ENCODE results near the gene INSYN1.
A peak's percentile ranks its signal among the peaks of the same experiment; 100 is the strongest.
"Not testable (repeated sequence)": the region's sequence is repeated elsewhere in the genome, so short reads cannot be mapped to it uniquely, and the experiment has no call there.

The INSYN1 gene

DNA sequence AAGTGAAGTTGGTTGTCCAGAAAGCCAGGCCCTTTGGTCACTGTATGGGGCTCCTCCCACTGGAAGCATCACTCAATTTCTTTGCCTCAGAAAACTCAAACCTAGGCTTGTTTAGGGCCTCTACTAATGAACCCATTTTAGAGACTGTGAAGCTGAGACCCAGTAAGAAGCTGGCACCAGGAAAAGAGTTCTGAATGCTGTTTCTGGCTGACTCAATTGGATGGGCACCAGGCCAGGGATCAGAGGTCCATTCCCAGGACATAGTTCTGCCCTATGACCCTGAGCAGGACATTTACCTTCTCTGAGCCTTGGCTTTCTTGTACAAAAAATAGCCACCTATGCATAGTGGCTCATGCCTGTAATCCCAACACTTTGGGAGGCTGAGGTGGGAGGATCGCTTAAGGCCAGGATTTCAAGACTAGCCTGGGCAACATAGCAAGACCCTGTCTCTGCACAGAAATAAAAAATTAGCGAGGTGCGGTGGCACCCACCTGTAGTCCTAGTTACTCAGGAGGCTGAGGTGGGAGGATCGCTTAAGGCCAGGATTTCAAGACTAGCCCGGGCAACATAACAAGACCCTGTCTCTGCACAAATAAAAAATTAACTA, 38.4 kb downstream of the INSYN1 start:
- DNase-seq (ENCODE audit: low read depth in 2 of 2): no peak

DNA sequence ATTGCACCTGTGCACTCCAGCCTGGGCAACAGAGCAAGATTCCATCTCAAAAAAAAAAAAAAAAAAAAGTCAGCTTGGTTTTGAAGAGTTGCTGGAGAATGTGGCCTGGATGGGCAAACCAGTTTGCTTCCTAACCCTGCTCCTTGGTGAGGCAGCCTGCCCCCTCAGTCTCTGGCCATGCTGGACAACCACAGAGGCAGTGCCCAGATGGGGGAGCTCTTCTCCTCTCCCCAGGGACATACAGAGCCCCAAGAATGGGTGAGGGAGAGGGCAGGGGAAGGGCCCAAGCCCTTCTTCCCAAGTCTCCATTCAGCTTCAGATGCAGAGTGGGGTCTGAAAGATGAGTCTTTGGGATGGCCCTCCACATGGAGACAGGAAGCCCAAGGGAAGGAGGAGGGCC, 41.0 kb downstream of the INSYN1 start:
- DNase-seq (ENCODE audit: low read depth in 2 of 2): no peak

DNA sequence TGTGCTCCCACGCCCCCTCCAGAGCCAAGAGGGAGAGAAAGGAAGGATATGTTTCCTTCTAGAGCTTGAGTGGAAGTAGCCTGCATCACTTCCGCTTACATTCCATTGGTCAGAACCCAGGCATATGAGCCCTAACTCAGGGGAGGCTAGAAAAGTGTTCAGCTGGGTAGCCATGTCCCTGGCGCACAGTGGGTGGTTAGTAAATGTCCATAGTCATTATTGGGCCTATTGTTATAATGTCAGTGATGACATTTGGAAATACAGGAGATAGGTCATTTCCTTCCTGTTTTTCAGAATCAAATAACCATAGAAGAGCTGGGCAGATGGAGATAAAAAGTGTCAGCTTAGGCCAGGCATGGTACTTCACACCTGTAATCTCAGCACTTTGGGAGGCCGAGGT, 41.6 kb downstream of the INSYN1 start:
- no peak for DNase-seq (ENCODE audit: low read depth in 2 of 2)

DNA sequence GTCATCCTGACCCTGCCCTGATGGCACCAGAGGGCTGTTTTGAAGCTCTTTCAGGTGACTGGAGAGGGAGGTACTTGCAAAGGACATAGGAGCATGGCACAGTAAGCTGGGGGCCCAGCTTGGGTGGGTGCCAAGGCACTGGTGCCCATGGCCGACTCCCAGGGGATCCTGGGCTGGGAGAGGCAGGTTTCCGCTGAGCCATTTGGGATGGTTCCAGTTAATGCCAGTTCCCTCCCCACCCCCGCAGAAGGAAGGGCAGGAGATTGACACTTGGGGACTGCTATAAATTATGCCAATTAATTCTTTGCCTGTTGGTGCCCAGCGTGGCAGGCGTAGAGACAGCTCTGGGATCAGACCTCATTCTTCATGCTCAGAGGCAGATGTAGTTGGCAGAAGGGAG, 42.8 kb downstream of the INSYN1 start:
- no peak for DNase-seq (ENCODE audit: low read depth in 2 of 2)

DNA sequence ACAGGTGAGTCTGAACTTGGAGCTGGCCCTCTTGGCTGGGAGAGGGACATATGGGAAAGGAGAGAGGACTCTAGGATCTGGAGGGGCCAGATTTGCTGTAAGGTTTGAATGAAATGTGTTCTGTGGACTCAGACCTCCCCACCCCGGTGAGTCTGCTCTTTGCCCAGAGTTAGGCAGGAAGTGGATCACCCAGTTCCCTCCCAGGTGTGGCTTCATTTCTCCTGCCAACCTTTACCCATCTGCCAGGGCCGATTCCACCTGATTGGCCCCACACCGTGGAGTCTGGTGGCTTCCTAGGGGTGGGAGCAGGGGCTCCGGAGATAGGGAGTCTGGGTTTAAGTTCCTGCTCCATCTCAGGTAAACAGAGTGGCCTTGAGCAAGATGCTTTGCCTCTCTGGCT, 43.5 kb downstream of the INSYN1 start:
- no peak for DNase-seq (ENCODE audit: low read depth in 2 of 2)

DNA sequence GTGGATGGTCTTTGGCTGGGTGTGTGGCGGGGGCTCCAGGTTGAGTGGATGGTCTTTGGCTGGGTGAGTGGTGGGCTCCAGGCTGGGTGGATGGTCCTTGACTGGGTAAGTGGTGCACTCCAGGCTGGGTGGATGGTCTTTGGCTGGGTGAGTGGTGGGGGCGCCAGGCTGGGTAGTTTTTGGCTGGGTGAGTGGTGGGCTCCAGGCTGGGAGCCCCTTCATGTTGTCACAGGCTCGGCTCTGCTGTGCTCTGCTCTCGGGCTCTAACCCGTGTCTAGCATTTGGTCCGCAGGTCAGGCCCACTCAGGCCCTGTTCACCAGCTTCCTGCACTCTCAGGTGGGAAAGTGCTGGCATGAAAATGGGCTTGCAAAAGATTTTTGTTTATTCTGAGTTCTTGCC, 43.9 kb downstream of the INSYN1 start:
- DNase-seq (ENCODE audit: low read depth in 2 of 2): no peak

DNA sequence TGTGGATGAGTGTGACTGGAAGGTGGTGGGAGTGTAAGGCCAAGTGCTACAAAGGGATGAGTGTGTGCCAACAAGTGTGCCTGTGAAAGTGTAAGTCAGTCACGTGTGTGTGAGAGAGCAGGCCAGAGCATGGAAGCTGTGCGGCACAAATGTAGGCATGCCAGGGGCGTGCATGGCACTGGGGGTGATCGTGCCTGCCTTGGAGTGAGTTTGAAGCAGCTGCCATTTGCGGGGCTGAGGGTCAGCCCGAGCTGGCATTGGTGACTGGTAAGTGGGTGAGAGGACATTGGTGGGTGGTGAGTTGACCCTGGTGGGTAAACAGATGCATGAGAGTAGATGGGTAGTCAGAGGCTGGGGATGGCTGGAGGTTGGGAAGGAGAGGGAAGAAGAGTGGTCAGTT, 44.5 kb downstream of the INSYN1 start:
- DNase-seq (ENCODE audit: low read depth in 2 of 2): no peak

DNA sequence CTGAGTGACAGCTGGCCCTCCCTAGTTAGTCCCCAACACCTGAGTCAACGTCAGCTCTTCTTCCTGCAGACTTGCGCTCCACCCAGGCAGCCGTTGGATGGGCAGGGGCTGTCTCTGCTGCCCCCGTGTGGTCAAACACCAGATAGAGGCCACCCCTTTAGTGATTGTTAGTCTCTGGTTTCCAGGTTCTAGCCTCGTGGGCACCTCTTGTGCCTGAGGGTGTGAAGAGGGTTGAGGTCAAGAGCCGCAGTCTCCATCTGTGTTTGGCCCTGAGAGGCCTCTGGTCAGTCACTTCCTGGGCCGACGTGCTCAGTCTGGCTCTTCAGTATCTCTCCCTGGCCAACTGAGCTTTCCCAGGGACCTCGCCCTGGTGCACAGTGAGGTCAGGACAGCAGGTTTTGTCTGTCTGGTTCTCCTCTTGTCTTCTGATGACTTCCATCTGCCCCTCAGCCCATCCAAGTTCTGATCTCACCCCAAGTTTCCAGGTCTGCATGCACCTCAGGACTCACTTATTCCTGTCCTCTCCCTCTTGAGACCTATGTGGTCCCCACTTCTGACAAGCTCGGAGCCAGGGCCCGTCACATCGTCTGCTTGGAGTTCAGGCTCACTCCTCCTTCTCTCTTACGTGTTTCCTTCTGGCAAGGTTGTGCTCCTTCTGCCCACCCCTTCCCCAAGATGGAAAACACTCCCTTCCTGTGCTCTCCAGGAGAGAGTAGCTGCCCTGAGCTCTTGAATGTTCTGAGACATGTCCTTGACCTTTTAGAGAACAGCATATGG, 48.1 kb downstream of the INSYN1 start:
- DNase-seq (ENCODE audit: low read depth in 2 of 2): peak; percentile 13 to 27

DNA sequence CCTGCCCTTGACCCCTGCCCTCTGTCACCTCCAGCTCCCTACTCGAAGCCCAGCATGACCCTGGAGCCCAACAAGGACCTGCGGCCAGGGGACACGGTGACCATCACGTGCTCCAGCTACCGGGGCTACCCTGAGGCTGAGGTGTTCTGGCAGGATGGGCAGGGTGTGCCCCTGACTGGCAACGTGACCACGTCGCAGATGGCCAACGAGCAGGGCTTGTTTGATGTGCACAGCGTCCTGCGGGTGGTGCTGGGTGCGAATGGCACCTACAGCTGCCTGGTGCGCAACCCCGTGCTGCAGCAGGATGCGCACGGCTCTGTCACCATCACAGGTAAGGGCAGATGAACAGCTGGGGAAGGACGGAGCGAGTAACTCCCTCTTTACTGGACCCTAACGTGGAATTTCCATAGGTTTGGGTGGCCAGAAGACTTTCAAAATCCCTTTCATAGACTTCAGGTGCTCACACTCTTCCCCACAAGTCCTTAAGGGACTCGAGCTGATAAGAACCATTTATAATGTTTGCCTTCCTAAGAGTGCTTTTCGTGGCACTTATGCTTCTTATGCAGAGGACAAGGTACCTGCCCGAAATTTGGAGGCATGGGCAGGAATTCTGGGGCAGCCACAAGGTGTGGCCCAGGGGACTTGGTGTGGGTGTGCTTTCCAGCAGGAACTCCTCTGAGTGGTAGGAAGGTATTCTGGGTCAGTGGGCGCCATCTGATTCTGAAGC, 48.8 kb downstream of the INSYN1 start:
- DNase-seq (ENCODE audit: low read depth in 2 of 2): not testable (repeated sequence)

DNA sequence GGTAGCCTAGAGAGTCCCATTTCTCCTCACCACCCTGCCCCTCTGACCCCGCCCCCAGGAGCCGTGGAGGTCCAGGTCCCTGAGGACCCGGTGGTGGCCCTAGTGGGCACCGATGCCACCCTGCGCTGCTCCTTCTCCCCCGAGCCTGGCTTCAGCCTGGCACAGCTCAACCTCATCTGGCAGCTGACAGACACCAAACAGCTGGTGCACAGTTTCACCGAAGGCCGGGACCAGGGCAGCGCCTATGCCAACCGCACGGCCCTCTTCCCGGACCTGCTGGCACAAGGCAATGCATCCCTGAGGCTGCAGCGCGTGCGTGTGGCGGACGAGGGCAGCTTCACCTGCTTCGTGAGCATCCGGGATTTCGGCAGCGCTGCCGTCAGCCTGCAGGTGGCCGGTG, 49.5 kb downstream of the INSYN1 start:
- DNase-seq (ENCODE audit: low read depth in 2 of 2): not testable (repeated sequence)

DNA sequence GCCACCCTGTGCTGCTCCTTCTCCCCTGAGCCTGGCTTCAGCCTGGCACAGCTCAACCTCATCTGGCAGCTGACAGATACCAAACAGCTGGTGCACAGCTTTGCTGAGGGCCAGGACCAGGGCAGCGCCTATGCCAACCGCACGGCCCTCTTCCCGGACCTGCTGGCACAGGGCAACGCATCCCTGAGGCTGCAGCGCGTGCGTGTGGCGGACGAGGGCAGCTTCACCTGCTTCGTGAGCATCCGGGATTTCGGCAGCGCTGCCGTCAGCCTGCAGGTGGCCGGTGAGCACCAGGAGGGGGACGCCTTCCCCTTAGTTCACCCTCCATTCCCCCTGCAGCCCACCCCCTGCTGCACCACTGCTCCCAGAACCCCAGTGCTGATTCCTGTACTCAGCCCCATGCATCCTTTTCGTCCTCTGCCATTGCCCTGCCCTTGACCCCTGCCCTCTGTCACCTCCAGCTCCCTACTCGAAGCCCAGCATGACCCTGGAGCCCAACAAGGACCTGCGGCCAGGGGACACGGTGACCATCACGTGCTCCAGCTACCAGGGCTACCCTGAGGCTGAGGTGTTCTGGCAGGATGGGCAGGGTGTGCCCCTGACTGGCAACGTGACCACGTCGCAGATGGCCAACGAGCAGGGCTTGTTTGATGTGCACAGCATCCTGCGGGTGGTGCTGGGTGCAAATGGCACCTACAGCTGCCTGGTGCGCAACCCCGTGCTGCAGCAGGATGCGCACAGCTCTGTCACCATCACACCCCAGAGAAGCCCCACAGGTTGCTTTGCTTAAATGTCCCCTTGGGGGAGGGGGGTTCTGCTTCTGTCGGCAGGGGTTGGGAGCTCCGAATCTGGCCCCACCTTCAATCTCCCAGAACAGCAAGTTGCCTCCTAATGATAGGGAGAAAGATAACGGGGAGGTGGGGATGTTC, 50.6 kb downstream of the INSYN1 start:
- DNase-seq (ENCODE audit: low read depth in 2 of 2): not testable (repeated sequence)

DNA sequence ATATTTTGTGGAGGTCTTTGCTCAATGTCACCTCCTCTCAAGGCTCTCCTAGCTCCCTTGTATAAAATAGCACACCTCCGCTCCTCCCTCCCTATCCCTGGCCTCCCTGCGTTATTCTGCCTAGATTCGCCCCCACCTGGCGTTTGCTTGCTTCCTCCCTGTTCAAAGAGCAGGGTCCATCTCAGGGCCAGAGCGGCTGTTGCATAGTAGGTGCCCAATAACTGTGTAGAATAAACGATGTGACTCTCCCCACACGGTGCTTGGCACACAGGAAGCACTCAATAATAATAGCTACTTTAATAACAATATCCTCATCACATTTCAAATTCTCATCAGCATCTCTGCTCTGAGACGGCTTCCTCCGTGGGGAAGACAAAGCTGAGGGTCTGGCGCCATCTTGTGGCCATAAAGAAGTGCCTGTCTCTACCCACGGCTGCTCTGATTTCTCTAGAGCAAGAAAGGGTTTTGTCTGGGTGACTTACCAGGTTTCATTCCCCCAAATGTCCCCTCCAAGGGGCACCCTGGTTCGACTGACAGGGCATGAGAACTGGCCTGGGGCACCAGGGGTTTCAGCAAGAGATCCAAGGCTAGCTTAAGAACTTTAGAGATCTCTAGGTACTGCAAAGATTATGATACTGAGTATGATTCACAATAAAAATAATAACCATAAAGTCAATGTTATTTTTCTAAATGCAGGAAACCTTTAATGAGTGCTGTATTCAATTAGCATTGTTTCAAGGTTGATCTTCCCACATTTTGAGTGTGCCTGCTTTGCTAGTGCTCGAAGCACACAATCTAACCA, 52.9 kb downstream of the INSYN1 start:
- DNase-seq (ENCODE audit: low read depth in 2 of 2): peak; percentile 50 to 63

DNA sequence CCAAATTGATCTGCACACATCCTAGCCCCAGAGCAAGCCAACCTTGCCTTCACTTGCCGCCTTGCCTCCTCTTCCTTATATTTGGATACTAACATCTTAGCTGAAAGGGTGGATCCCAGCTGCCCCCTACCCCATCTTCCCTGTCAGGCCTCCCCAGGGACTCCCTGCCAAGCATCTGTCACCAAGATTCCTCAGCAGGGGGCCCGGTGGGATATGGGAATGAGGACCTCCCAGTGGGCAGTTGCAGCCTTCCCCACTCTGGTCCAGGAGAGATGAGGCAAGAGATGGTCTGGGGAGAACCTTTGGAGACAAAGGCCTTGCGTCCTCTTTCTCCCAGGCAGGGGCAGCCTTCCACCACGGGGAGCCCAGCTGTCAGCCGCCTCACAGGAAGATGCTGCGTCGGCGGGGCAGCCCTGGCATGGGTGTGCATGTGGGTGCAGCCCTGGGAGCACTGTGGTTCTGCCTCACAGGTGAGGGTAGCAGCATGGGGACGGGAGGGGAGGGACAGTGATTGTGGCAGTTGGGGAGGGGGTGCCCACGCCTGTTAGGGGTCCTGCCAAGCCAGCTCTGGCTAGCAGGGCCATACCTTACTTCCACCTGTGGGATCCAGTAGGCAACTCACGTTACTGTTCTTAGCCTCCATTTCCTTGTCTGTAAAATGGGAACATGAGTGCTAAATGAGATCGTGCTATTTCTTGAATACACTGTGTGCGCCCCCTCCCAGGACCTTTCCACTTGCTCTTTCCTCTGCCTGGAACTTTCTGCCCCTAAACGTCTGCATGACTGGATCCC, 53.7 kb downstream of the INSYN1 start:
- no peak for DNase-seq (ENCODE audit: low read depth in 2 of 2)

DNA sequence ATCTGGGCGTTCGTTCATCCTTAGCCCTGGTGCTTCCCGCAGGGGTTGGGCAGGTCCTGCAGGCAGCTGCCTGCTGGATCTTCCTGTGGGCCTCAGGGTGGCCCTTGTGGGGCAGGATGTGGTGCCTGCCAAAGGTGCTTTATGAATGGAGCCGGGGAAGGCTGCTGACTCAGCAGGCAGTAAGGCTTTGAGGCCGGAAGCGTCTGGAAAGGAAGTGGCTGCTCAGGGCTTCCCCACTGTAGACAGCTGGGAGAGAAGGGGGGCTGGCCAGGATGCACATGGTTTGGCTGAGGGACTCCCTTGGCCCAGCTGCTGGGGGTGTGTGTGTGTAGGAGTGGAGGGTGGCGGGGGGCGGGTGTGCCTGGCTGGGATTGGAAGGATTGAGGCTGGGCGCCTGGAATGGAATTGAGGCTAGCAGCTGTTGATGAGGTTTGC, 56.1 kb downstream of the INSYN1 start:
- DNase-seq (ENCODE audit: low read depth in 2 of 2): peak; percentile 35 to 41

DNA sequence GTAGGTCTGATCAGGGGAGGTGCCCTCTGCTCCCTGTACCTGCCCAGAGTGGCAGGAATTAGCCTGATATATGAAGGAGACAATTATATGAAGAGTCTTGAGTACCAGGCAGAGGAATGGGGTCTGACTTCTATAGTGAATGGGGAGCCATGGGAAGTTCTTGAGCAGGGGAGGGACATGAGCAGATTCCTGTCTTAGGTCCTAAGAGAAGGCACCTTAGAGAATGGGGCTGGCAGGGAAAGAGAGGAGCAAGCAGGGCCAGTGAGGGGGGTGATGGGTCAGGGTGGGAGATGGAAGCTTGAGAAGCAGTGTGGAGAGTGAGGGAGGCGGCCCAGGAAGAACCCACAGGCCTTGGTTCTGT, 56.5 kb downstream of the INSYN1 start:
- DNase-seq (ENCODE audit: low read depth in 2 of 2): no peak

DNA sequence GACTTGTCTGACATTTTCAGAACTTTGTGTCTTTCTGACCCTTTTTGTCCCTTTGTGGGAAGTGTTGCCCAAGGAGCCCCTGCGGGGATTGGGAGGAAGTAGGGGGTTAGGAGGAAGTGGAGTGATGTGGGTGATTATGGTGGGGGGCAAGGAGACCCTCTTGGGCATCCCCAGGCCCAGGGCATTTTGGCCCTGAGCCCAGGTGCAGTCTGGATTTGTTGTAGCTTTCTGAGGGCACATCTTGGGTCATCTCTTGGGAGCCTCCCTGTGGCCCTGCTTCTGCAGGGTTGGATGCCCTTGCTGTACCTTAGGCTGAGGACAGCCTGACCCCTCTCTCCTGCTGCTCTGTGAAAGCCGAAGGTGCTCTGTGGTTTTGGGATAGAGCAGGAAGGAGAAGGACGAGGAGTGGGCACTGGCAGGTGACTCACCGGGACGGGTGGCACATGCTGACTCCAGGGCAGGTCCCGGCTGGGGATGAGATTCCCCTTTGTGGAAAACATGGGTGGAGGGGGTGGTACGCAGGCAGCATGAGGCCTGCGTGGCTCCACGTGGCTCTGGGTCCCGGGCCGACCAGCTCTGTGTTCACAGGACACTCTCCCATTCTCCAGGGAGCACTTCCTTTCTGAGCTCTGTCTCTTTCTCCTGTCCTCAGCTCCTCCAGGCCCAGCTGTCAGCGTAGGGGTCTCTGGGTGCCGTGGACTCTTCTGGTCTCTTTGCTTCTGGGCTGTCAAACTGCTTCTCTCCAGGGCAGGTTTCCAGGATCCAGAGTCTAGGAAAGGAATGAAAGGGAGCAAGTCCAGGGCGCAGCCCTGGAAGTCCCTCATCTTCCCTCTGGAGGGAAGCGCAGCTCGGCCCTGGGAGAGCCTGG, 57.1 kb downstream of the INSYN1 start:
- no peak for DNase-seq (ENCODE audit: low read depth in 2 of 2)

DNA sequence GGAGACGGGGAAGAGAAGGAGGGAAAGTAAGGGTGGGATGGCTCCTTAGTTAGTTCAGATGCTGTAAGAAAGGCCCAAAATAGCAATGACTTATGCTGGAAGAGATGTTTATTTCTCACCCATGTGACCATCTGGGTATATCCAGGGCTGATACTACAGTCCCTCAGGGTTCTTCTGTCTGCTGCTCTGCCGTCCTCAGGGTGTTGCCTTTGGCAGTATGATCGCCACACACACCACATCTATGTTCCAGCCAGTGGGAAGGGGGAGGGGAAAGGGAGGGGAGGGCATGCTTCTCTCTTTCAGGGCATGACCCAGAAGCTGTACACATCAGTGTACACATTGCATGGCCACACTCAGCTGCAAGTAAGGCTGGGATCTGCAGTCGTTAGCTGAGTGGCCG, 58.7 kb downstream of the INSYN1 start:
- no peak for DNase-seq (ENCODE audit: low read depth in 2 of 2)

DNA sequence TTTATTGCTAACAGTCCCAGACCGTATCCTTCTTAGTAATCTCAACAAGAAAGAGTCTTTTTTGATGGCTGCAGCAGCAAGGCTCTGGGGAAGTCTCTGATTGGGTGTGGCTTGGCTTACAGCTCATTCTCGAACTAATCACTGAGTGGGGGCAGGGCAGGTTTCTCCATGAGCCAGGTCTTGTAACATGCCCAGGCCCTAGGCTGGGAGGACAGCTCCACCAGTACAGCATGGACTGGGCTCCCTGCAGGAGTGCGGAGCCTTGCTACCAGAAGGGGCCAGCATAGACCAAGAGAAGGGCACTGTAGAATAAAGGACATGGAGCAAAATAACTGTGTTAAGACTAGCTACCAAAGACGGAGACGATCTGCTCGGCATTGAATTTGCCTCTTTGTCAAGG, 61.8 kb downstream of the INSYN1 start:
- no peak for DNase-seq (ENCODE audit: low read depth in 2 of 2)

DNA sequence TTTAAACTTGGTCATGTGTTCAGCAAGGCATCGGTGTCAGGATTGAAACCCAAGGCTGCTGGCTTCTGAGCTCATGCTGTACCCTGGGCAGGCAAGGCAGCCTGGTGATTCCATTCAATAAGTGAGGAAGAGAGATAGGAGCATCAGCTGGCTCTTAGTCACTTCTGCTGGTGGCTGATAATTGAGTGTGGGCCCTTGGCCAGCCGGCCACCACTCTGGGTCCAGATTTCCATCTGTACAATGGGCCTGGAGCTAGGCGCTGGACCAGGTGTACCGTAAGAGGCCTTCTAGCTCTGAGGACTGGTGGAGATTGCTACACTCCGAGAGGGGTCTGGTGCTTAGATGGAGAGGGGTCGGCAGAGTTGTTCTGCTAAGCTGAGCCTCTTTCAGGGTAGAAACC, 64.7 kb downstream of the INSYN1 start:
- no peak for DNase-seq (ENCODE audit: low read depth in 2 of 2)

All from stimulated activated CD8-positive, alpha-beta memory T cell treated with anti-CD3 and anti-CD28 coated beads, Interleukin-2, amount 100 ng/mL, for 1 hour (primary cell).